Panc1 (cell line): ENCODE measurements around the gene UBE2U. TPM values are rescaled to one million over a fixed set of nuclear protein-coding genes. Genes with fewer than 3 reads are reported as not detected.

Source experiments
- ATAC-seq: fragments of 200-7000 bp; cut with Tn5 transposase; 2 replicates; pipeline ENCODE4 v1.9.1; 2020; ENCODE audit warnings: mild to moderate bottlenecking, moderate library complexity
- BruUV-seq: library from RNA; stranded (reverse); fragments of 400-500 nt; replicated peaks from 2 replicates; lab custom pipeline; 2021; lab: Mats Ljungman, UMichigan
- CTCF ChIA-PET: fragments of 300-600 bp; sonication (Branson Sonifier 250); formaldehyde crosslinking; loops from one replicate; lab custom pipeline; 2022; ENCODE audit warnings: antibody characterized with exemption; lab: Charles Lee
- POLR2A ChIA-PET: fragments of 300-600 bp; sonication (Branson Sonifier 250); formaldehyde crosslinking; loops from one replicate; lab custom pipeline; 2022; ENCODE audit warnings: antibody characterized with exemption; lab: Charles Lee
- DNase-seq: peaks from one replicate; pipeline ENCODE4 v3.0.0-alpha.2; 2010; ENCODE audit warnings: low read depth, low spot score
- H3K27ac ChIP-seq: 2 replicates; pipeline ENCODE4 v1.5.1; 2011; ENCODE audit warnings: mild to moderate bottlenecking, low read length, inconsistent platforms
- H3K27me3 ChIP-seq: fragments of 200-500 bp; sonication (Bioruptor generic); 2 replicates; pipeline ENCODE4 v1.6.0; 2014; ENCODE audit warnings: low read length, inconsistent platforms; ENCODE audit not compliant: control insufficient read depth, insufficient read depth
- H3K36me3 ChIP-seq: fragments of 200-500 bp; sonication (Bioruptor generic); 2 replicates; pipeline ENCODE4 v1.5.1; 2014; ENCODE audit warnings: inconsistent platforms, mild to moderate bottlenecking, low read length, moderate library complexity; ENCODE audit not compliant: control insufficient read depth, insufficient read depth
- H3K4me1 ChIP-seq: 2 replicates; pipeline ENCODE4 v1.5.1; 2011; ENCODE audit warnings: inconsistent platforms, mild to moderate bottlenecking, low read length, moderate library complexity; ENCODE audit not compliant: control insufficient read depth, insufficient read depth
- H3K4me3 ChIP-seq, 2 experiments: 2 replicates each; pipeline ENCODE4 v1.5.1; 2011 to 2012; ENCODE audit warnings: low read depth in 2 of 2, low read length in 2 of 2, mild to moderate bottlenecking in 2 of 2, inconsistent platforms in 1 of 2, moderate library complexity in 1 of 2
- H3K9me3 ChIP-seq: fragments of 200-500 bp; sonication (Bioruptor generic); 2 replicates; pipeline ENCODE4 v1.5.1; 2014; ENCODE audit warnings: low read depth, mild to moderate bottlenecking, inconsistent platforms, low read length, moderate library complexity; ENCODE audit not compliant: control insufficient read depth, insufficient read depth
- POLR2AphosphoS5 ChIP-seq: IDR thresholded peaks from 2 replicates; pipeline ENCODE4 v1.6.1; 2012; ENCODE audit warnings: mild to moderate bottlenecking, low read depth, low read length, moderate library complexity
- SIN3A ChIP-seq: IDR thresholded peaks from 2 replicates; pipeline ENCODE4 v1.6.1; 2012; ENCODE audit warnings: low read depth, mild to moderate bottlenecking, low read length, moderate library complexity, borderline replicate concordance; ENCODE audit not compliant: insufficient read depth
- TCF7L2 ChIP-seq: IDR thresholded peaks from 2 replicates; pipeline ENCODE4 v1.6.1; 2011; ENCODE audit warnings: mild to moderate bottlenecking, low read depth, low read length, inconsistent platforms
- in situ Hi-C: cut with HindIII; loops from 2 replicates; pipeline ENCODE4 v1.10.0; 2016; ENCODE audit warnings: low sequenced_read_pairs, low pct_unique_long_range_greater_than_20kb
- intact Hi-C: fragments of 100-400 bp; cut with micrococcal nuclease; formaldehyde crosslinking; loops from one replicate; pipeline ENCODE4 v1.10.0; 2022; ENCODE audit not compliant: unreplicated experiment
- total RNA-seq: library from RNA; stranded (reverse); gene quantifications from one replicate; pipeline ENCODE4 v1.2.1, GENCODE V29; 2021; ENCODE audit not compliant: unreplicated experiment
- TF ChIP-seq, protein P1 (sequence below), 2 experiments: IDR thresholded peaks; 2 replicates each; pipeline ENCODE4 v1.6.1; 2011 to 2012; ENCODE audit warnings: low read depth in 2 of 2, control low read depth in 1 of 2, low read length in 1 of 2, mild to moderate bottlenecking in 1 of 2, moderate library complexity in 1 of 2; ENCODE audit not compliant: insufficient read depth in 1 of 2
- TF ChIP-seq, protein P2 (sequence below): fragments of 450-650 bp; IDR thresholded peaks from 2 replicates; pipeline ENCODE4 v1.5.1; 2017; ENCODE audit warnings: mild to moderate bottlenecking

UBE2U gene
- total RNA-seq, 1 experiment from 2014 or later: not detected

DNA sequence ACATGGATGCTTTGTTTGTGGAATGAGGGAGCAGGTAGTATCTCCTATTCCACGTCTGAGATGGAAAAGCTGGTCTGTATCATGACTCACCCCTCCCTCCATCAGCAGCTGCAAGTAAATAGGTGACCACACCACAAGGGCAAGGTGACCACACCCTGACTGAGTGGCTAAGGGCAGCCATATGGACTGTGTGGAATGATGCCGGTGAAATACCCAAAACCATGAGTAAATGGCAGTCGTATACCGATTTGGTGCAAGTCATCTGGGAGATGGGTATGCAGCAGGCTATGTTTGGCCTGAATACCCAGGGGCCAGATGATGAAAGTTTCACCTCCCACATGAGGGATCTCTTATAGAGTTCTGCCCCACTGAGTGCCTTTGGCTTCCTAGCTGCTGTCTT, 15.8 kb upstream of the UBE2U start:
- intact Hi-C loops (no loop called here), in situ Hi-C loops (no loop called here)
- POLR2A ChIA-PET: no interaction called here
- no peaks in the 10 kb centered on the region for H3K9me3 ChIP-seq
- H3K4me1 ChIP-seq: no peaks in the 10 kb centered on the region
- CTCF ChIA-PET: no interaction called here
- H3K27ac ChIP-seq: no peak overlapping the region
- no peak for ATAC-seq
- BruUV-seq: no TSS peak
- H3K27me3 ChIP-seq: no peaks in the 10 kb centered on the region
- TF ChIP-seq SIN3A: no peak
- TF ChIP-seq, protein P1, sequence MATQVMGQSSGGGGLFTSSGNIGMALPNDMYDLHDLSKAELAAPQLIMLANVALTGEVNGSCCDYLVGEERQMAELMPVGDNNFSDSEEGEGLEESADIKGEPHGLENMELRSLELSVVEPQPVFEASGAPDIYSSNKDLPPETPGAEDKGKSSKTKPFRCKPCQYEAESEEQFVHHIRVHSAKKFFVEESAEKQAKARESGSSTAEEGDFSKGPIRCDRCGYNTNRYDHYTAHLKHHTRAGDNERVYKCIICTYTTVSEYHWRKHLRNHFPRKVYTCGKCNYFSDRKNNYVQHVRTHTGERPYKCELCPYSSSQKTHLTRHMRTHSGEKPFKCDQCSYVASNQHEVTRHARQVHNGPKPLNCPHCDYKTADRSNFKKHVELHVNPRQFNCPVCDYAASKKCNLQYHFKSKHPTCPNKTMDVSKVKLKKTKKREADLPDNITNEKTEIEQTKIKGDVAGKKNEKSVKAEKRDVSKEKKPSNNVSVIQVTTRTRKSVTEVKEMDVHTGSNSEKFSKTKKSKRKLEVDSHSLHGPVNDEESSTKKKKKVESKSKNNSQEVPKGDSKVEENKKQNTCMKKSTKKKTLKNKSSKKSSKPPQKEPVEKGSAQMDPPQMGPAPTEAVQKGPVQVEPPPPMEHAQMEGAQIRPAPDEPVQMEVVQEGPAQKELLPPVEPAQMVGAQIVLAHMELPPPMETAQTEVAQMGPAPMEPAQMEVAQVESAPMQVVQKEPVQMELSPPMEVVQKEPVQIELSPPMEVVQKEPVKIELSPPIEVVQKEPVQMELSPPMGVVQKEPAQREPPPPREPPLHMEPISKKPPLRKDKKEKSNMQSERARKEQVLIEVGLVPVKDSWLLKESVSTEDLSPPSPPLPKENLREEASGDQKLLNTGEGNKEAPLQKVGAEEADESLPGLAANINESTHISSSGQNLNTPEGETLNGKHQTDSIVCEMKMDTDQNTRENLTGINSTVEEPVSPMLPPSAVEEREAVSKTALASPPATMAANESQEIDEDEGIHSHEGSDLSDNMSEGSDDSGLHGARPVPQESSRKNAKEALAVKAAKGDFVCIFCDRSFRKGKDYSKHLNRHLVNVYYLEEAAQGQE (IDR thresholded peaks at IDR 0.05; ENCODE audit: insufficient read depth in 1 of 2, low read depth in 2 of 2, low read length in 1 of 2): no peak
- no peak for TF ChIP-seq POLR2AphosphoS5
- TF ChIP-seq, protein P2, sequence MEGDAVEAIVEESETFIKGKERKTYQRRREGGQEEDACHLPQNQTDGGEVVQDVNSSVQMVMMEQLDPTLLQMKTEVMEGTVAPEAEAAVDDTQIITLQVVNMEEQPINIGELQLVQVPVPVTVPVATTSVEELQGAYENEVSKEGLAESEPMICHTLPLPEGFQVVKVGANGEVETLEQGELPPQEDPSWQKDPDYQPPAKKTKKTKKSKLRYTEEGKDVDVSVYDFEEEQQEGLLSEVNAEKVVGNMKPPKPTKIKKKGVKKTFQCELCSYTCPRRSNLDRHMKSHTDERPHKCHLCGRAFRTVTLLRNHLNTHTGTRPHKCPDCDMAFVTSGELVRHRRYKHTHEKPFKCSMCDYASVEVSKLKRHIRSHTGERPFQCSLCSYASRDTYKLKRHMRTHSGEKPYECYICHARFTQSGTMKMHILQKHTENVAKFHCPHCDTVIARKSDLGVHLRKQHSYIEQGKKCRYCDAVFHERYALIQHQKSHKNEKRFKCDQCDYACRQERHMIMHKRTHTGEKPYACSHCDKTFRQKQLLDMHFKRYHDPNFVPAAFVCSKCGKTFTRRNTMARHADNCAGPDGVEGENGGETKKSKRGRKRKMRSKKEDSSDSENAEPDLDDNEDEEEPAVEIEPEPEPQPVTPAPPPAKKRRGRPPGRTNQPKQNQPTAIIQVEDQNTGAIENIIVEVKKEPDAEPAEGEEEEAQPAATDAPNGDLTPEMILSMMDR: no peak
- TF ChIP-seq TCF7L2: no peak
- H3K4me3 ChIP-seq: no peak overlapping the region
- no peaks in the 10 kb centered on the region for H3K36me3 ChIP-seq
- DNase-seq: no peak

DNA sequence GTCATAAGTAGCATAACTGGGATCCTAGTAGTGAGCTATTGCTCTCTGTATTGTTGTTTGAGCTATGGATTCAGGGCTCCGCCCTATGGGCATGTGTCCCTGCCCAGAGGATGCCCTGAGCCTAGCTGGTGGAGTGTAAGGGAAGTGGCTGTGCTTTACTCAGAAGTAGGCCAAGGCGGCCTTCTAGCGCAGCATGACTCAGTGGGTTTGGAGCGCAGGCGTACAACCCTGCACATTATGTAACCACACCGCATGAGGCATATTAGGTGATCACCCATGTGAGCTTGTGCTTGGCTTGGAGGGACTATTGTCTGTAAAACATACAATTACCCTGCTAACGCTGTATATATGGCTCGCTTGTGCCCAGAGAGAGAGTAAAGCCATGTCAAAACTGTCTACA, 11.1 kb upstream of the UBE2U start:
- no peaks in the 10 kb centered on the region for H3K4me1 ChIP-seq

More for the DNA sequence above, 11.1 kb upstream of the UBE2U start:
- ATAC-seq: no peak
- Histone ChIP-seq H3K27ac (no peak overlapping the region), H3K9me3 (no peaks in the 10 kb centered on the region), H3K27me3 (no peaks in the 10 kb centered on the region), H3K4me3 (no peak overlapping the region), H3K36me3 (no peaks in the 10 kb centered on the region)
- ChIA-PET POLR2A (no interaction called here), CTCF (no interaction called here)
- TF ChIP-seq POLR2AphosphoS5 (no peak), SIN3A (no peak), TCF7L2 (no peak)
- TF ChIP-seq, protein P2: no peak
- TF ChIP-seq, protein P1 (IDR thresholded peaks at IDR 0.05; ENCODE audit: insufficient read depth in 1 of 2, low read depth in 2 of 2, low read length in 1 of 2): no peak
- BruUV-seq: no TSS peak
- DNase-seq: no peak
- in situ Hi-C loops: no loop called here
- intact Hi-C loops: no loop called here
